SK-N-DZ (cell line): ENCODE results near the gene PDCD6IP.
"Not testable (repeated sequence)": the region's sequence is repeated elsewhere in the genome, so short reads cannot be mapped to it uniquely, and the experiment has no call there.

Source experiments
- DNase-seq: peaks from one replicate; pipeline ENCODE4 v3.0.0-alpha.2; 2015; ENCODE audit warnings: low spot score

Gene PDCD6IP

GRCh38 chr3:33855407-33855806, 57.0 kb downstream of the PDCD6IP start:
- not testable (repeated sequence) for DNase-seq

- no peak for DNase-seq
Measured at GRCh38 chr3:33855884-33856546, 57.6 kb downstream of the PDCD6IP start.

GRCh38 chr3:33857701-33858100, 59.3 kb downstream of the PDCD6IP start:
- DNase-seq, result not testable (repeated sequence)

GRCh38 chr3:33858131-33858530, 59.7 kb downstream of the PDCD6IP start:
- DNase-seq, result no peak

- DNase-seq, result no peak
Measured at GRCh38 chr3:33860373-33861050, 62.1 kb downstream of the PDCD6IP start.

- DNase-seq, result no peak
Measured at GRCh38 chr3:33865133-33865532, 66.7 kb downstream of the PDCD6IP start.

- DNase-seq, result no peak
Measured at GRCh38 chr3:33868309-33868708, 69.9 kb downstream of the PDCD6IP start.

- DNase-seq, result no peak
Measured at GRCh38 chr3:33869977-33870376, 71.5 kb downstream of the PDCD6IP start.

- DNase-seq, result no peak
Measured at GRCh38 chr3:33874815-33875214, 76.4 kb downstream of the PDCD6IP start.

- DNase-seq, result no peak
Measured at GRCh38 chr3:33875680-33876079, 77.2 kb downstream of the PDCD6IP start.

- DNase-seq, result peak; percentile 77
Measured at GRCh38 chr3:33877187-33877586, 78.8 kb downstream of the PDCD6IP start.

GRCh38 chr3:33879540-33879939, 81.1 kb downstream of the PDCD6IP start:
- DNase-seq, result no peak

- peak; percentile 37 for DNase-seq
Measured at GRCh38 chr3:33881156-33882064, 83.0 kb downstream of the PDCD6IP start.

- DNase-seq, result no peak
Measured at GRCh38 chr3:33882296-33882695, 83.9 kb downstream of the PDCD6IP start.

- peak; percentile 64 for DNase-seq
Measured at GRCh38 chr3:33883538-33883950, 85.1 kb downstream of the PDCD6IP start.

- DNase-seq, result peak; percentile 74
Measured at GRCh38 chr3:33883951-33884561, 85.6 kb downstream of the PDCD6IP start.

GRCh38 chr3:33884701-33885100, 86.3 kb downstream of the PDCD6IP start:
- no peak for DNase-seq

- DNase-seq, result no peak
Measured at GRCh38 chr3:33885496-33885895, 87.1 kb downstream of the PDCD6IP start.

GRCh38 chr3:33886015-33886414, 87.6 kb downstream of the PDCD6IP start:
- DNase-seq, result no peak

- no peak for DNase-seq
Measured at GRCh38 chr3:33887478-33887877, 89.0 kb downstream of the PDCD6IP start.

GRCh38 chr3:33889394-33890039, 91.1 kb downstream of the PDCD6IP start:
- DNase-seq, result peak; percentile 31
